Occipital lobe (tissue), 2 donors: ENCODE data around the gene SNAP47. TPM values are rescaled to one million over a fixed set of nuclear protein-coding genes. Genes with fewer than 3 reads are reported as not detected.

ENCODE experiments used
- DNase-seq: peaks from one replicate; lab custom pipeline; 2025; lab: John Stamatoyannopoulos, UW
- total RNA-seq: library from RNA; depleted of rRNA; stranded (reverse); fragments of >200 nt; gene quantifications from one replicate; pipeline ENCODE4 v1.2.3, GENCODE V29; 2014

Gene SNAP47
- total RNA-seq, 1 donor from 2014 or later = 59.3 TPM

GRCh38 chr1:227731696-227732585 lies 3.3 kb upstream of the SNAP47 start:
- DNase-seq = no peak

- DNase-seq = no peak
Measured at GRCh38 chr1:227732586-227733308, 2.5 kb upstream of the SNAP47 start.

- DNase-seq = no peak
Measured at GRCh38 chr1:227733309-227733705, 1.9 kb upstream of the SNAP47 start.

- DNase-seq = no peak
Measured at GRCh38 chr1:227733751-227734545, 1.3 kb upstream of the SNAP47 start.

- DNase-seq = no peak
Measured at GRCh38 chr1:227734546-227734855, 734 bp upstream of the SNAP47 start.

GRCh38 chr1:227735539-227736285 lies 477 bp downstream of the SNAP47 start:
- DNase-seq = no peak

GRCh38 chr1:227736814-227737432 lies 1.7 kb downstream of the SNAP47 start:
- no peak for DNase-seq

- DNase-seq = no peak
Measured at GRCh38 chr1:227738820-227739219, 3.6 kb downstream of the SNAP47 start.

- no peak for DNase-seq
Measured at GRCh38 chr1:227739636-227740035, 4.4 kb downstream of the SNAP47 start.

GRCh38 chr1:227740401-227740960 lies 5.2 kb downstream of the SNAP47 start:
- DNase-seq = no peak

GRCh38 chr1:227741166-227741870 lies 6.1 kb downstream of the SNAP47 start:
- no peak for DNase-seq

GRCh38 chr1:227742738-227743715 lies 7.8 kb downstream of the SNAP47 start:
- DNase-seq = no peak

GRCh38 chr1:227744668-227745067 lies 9.4 kb downstream of the SNAP47 start:
- no peak for DNase-seq

GRCh38 chr1:227745568-227746265 lies 10.5 kb downstream of the SNAP47 start:
- no peak for DNase-seq

GRCh38 chr1:227746676-227747075 lies 11.4 kb downstream of the SNAP47 start:
- no peak for DNase-seq

- no peak for DNase-seq
Measured at GRCh38 chr1:227747382-227747781, 12.1 kb downstream of the SNAP47 start.

GRCh38 chr1:227747948-227748495 lies 12.8 kb downstream of the SNAP47 start:
- no peak for DNase-seq
